Right ventricle myocardium superior (tissue), 1 donor: ENCODE measurements around the gene TREX2. TPM values are rescaled to one million over a fixed set of nuclear protein-coding genes. Genes with fewer than 3 reads are reported as not detected.

ENCODE experiments used
- ATAC-seq: fragments of 200-7000 bp; cut with Tn5 transposase; one replicate; pipeline ENCODE4 v1.9.1; 2020; ENCODE audit warnings: mild to moderate bottlenecking; ENCODE audit not compliant: poor library complexity
- DNase-seq: peaks from one replicate; pipeline ENCODE4 v3.0.0-alpha.2; 2020
- intact Hi-C: fragments of 100-400 bp; cut with DNase I; formaldehyde crosslinking; loops from one replicate; pipeline ENCODE4 v1.11.2; 2022
- total RNA-seq: library from RNA; stranded (reverse); fragmentation: NEBNext Ultra II Directional; extraction: Animal tissue kit (Norgen Biotek cat#: 25700); gene quantifications from one replicate; pipeline ENCODE4 v1.2.1, GENCODE V29; 2021
- donor health status: DM: no; HTN: yes; CAD: no; lungs with severe emphysema.

TREX2 gene
- total RNA-seq, 1 donor from 2014 or later: 0.19 TPM

DNA sequence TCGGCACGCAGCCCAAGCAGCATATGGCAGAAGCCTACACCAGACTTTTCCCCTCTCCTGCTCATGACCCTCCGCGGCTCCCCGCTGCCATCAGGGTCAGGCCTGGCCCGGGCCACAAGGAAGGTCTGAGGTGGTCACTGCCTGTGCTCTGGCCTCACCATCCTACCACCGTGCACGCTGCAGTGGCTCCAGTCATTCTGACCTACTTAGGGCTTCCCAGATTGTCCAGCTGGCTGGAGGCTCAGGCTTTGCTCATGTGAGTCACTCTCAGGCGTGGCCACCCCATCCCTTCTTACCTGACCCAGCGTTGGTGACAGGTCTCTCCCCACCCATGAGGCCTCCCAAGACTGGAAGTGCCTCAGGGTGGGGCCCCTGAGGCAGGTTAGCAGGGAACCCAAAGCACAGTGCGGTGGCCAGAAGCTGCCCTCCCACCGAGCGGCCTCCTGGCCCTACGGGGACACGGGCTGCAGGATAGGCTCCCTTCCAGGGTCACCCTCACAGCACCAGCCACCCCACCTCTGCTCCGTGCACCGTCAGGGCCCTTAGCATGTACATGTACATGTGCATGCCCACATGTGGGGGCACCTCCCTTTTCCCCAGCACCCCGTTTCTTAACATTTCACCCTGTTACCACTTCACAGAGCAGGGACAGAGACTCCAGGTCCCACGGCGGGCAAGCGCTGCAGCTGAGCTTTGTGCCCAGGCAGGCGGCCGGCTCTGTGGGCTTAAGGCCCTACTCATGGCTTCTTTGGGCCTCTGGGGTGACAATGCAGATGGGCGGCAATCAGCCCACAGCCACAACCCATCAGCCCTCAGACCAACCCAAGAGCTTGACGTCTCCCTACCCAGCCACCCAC is 2.2 kb downstream of the TREX2 start:
- ATAC-seq: no peak
- intact Hi-C loops: no loop called here
- no peak for DNase-seq

DNA sequence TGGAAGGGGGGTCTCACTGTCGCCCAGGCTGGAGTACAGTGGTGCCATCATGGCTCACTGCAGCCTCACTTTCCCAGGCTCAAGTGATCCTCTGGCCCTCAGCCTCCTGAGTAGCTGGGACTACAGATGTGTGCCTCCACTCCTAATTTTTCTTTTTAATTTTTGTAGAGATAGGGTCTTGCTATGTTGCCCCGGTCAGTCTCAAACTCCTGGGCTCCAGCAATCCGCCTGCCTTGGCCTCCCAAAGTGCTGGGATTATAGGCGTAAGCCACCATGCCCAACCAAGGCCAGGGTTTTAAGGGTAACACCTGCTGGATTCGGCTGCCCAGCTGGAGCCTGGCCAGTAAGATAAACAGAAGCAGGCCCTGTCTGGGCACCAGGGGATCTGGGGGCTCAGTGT is 3.4 kb downstream of the TREX2 start:
- DNase-seq: no peak
- intact Hi-C loops: no loop called here
- ATAC-seq: no peak

DNA sequence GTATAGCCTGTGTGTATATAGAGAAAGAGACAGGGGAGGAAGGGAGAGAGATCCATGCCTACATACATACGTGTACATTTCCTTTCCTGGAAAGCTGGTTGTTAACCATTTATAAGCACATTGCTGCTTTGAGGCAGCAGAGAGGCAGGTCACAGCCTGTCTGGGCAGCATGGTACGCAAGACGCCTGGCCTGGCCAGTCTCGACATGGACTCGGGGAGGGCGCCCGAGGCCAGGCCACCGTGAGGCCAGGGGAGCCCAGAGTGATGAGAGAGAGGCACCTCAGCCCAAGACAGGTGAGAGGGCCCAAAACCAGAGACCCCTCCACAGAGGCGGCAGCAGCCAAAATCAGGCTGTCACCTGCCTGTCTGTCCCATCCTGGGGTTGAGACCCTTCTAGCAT is 3.9 kb downstream of the TREX2 start:
- ATAC-seq (no peak), DNase-seq (no peak)
- intact Hi-C loops: no loop called here

DNA sequence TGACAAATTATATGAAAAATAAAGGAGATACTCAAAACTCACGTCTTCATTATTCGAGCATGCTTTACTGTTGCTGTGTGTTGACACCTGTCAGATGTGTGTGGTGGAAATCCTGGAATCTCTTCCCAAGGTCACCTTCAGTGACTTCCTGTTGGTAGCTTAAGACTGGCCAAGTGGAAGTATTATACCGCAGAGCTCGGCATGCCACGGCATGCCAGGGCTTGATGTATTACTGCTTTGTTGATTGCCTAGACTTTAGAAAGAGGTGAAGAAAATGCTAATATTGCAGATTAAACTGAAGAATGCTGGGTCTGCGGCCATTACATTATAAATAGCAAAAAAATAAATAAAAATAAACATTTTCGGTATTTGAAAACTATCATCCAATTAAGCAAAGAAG is 4.6 kb downstream of the TREX2 start:
- intact Hi-C loops: no loop called here
- ATAC-seq (no peak), DNase-seq (no peak)

DNA sequence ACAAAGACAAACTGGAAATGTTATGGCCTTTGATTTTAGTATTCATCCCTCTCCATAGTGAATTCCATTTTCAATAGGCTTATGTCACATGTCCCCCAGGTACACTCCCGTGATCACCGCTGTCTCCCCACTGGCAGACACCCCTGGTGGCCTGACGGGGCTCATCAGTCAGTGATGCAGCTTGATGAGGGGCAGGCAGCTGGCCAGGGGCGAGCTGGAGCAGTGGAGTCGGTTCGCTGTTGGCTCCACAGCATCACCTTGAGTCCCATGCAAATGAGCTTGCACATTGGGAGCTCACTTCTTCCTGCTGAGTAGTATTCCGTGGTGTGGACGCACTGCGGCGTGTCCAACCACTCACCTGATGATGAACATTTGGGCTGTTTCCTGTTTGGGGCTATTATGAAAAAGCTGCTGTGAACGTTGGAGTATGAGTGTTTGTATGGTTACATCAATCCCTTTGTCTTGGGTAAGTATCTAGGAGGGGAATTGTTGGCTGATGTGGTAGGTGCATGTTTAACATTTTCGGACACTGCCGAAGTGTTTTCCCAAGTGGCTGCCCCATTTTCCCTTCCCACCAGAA is 5.2 kb downstream of the TREX2 start:
- no peak for ATAC-seq
- intact Hi-C loops: no loop called here
- DNase-seq: no peak

DNA sequence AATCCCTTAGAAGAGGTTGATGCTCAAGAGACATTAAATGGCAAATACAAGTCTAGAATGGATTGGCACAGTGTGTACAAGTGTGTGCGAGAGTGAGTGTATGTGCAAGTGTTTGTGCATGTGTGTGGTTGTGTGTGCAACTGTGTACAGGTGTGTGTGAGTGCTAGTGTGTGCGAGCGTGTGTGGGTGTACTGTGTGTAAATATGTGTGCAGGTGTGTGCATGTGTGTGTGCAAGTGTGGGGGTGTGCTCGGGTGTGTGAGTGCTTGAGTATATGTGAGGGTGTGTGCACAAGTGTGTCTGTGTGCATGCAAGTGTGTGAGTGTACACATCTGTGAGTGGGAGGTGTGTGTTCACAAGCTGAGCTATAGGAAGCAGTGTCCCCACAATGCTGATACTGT is 5.9 kb downstream of the TREX2 start:
- no peak for ATAC-seq
- intact Hi-C loops: no loop called here
- no peak for DNase-seq

DNA sequence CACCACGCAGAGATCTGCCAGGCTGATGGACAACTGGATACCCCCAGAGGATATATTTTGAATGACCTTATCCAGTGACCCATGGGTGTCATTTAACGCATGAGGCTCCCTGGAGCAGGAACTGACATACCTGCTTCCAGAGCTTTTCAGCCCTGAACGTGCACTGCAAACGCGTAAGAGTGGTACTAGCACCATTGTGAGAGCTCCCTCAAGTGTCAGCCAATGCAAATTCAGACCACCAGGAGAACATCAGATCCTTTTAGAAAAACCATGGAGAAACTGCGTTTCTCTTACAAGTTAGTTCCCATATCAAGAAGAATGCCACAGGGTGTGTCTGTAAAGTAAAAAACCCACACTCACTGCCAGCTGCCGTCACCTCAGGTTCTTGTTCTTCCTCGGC is 7.3 kb downstream of the TREX2 start:
- ATAC-seq (no peak), DNase-seq (no peak)
- intact Hi-C loops: no loop called here

DNA sequence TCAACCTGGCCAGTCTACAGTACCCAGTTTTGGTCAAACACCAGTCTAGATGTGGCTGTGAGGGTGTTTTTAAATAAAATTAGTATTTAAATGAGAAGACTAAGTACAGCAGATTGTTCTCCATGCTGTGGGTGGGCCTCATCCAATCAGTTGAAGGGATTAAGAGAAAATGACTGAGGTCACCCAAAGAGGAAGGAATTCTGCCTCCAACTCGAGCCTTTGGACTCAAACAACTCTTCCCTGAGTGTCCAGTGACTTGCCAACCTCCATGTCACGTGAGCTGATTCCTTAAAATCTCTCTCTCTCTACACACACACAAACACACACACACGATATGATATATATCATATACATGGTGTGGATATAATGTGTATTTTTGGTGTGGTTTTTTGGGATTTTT is 10.0 kb downstream of the TREX2 start:
- intact Hi-C loops: no loop called here
- DNase-seq (no peak), ATAC-seq (no peak)

DNA sequence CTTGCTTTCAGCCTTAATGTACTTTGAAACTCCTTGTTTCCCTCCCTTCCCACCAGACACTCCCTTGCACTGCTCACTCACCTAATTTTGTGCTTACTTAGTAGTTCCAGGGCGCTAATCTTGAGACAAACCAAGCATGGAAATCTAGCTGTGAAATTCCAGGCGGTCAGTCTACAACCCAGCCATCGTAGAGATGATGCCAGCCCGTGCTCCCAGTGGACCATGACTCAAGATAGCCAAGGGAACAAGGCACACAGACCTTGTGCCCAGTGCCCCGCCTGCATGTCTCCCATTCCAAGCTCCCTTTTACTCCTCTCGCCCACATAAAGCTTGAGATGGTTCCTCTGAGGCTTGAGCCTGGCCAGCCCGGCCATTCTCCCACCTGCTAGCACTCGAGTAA is 11.1 kb downstream of the TREX2 start:
- intact Hi-C loops: no loop called here
- DNase-seq: no peak

DNA sequence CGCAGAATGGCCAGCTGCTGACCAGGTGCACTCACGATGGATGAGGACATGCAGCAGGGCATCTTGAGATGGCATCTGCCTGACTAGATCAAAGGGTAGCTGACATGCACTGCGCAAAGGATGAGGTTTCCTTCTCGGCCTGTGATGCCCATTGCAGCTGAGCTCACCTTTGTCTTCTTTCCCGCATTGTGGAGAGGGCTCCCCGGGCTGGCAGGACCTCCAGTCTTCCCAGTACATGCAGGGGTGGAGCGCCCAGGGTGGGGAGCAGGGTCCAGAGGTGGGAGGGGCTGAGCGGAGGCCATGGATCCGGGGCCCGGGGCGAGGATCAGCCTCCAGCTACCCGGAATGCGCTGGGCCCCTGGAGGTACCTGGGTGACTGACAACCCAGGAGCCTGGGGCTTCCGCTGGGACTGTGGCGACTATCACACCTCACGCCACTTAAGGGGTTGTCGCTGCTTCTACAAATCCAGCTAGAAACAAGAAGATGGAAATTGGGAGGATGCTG is 12.0 kb downstream of the TREX2 start:
- ATAC-seq (no peak), DNase-seq (no peak)
- intact Hi-C loops: no loop called here

More for the DNA sequence above, 11.1 kb downstream of the TREX2 start:
- ATAC-seq: no peak

DNA sequence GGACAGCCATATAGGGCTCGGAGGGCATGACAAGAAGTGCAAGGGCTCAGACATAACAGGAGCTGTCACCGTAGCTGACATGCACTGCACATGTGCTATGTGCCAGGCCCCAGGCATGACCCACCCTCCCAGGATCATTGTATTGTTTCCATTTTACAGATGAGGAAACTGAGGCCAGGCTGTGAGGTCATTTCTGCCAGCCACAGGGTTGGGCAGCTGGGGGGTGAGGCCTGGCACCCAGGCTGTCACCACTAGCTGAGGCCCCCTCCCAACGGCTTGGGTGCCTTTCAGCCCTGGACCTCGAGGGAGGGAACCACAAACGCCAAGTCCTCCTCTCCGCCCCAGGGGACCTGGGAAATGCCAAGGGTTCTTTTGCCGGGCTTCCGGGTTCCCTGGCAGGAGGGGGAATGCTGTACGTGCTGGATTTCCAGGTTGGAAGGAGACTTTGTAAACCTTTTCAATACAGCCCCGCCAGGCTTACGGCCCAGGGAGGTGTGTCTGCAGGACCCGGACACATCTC is 12.6 kb downstream of the TREX2 start:
- no peak for DNase-seq
- intact Hi-C loops: no loop called here
- ATAC-seq: no peak

DNA sequence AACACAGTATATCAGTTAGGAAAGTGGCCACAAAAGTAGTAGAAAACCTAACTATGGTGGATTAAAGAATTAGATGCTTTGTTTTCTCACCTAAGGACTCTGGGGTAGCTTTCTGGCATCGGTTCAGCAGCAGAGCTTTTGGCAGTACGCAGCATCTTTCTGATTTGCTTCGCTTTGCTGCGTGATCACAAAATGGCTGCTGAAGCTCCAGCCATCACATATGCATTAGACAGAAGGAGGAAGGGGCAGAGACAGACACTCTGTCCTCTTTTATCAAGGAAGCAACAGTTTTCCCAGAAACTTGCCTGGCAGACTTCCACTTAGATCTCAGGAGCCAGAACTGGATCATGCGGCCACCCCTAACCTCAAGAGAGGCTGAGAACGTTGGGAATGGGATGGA is 15.1 kb downstream of the TREX2 start:
- DNase-seq (no peak), ATAC-seq (no peak)
- intact Hi-C loops: no loop called here

DNA sequence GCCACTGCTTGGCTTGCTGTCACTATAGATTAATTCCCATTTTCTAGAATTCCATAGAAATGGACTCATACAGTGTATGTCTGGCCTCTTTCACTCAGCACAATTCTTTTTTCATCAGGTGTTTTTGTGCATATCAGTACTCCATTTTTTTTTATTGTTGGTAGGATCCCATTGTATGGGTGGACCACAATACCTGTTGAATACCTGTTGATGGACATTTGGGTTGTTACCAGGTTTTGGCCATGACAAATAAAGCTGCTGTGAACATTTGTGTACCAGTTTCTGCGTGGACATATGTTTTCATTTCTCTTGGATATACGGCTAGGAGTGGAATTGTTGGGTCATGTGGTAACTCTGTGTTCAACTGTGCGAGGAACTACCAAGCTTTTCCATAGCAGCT is 19.7 kb downstream of the TREX2 start:
- DNase-seq (no peak), ATAC-seq (no peak)
- intact Hi-C loops: no loop called here

DNA sequence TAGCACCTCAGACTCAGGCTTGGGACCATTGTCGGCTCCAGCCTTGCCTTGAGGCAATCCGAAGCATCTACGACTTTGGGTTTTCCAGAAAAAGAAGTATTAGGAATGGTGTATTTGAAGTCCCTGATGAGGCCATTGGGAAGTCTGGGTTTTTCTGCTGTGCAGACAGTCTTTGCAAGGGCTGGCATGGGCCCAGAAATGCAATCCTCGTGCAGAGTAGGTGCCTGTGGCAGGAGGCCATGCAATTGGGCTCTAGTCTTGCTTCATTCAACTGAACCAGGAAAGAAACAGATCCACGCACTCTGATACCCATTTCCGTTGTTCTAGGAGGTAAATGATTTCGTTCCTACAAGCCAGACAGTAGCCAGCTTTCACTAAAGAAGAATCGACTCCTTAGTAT is 22.2 kb downstream of the TREX2 start:
- peak; percentile 66 for DNase-seq
- intact Hi-C loops: no loop called here
- peak; percentile 71 for ATAC-seq

DNA sequence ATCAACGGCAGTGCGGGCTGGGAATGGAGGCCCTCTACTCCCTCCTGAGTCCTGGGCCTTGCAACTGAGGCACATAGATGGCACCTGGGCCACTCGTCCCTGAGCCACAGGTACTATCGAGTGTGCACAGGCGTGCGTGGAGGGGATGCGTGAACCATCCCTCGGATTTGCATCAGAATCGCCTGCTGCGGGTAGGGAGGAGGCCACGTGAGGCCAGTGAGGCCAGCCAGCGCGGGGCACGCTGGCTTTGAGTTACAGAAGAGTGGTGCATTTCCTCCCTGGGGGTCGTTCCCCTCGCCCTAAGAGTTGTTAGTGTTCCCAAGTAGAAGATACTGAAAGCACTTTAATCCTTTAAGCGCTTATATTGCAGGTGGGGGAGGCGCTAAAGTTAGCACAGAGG is 24.0 kb downstream of the TREX2 start:
- intact Hi-C loops: no loop called here
- no peak for ATAC-seq

DNA sequence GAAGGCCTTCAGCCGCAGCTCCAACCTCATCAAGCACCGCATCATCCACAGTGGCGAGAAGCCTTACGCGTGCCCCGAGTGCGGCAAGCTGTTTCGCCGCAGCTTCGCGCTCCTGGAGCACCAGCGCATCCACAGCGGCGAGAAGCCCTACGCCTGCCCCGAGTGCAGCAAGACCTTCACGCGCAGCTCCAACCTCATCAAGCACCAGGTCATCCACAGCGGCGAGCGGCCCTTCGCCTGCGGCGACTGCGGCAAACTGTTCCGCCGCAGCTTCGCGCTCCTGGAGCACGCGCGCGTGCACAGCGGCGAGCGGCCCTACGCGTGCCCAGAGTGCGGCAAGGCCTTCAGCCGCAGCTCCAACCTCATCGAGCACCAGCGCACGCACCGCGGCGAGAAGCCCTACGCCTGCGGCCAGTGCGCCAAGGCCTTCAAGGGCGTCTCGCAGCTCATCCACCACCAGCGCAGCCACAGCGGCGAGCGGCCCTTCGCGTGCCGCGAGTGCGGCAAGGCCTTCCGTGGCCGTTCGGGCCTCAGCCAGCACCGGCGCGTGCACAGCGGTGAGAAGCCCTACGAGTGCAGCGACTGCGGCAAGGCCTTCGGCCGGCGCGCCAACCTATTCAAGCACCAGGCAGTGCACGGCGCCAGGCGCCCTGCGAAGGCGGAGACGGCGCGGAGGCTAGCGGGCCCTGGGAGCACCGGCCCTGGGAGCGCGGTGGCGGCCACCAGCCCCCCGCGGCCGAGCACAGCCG is 24.8 kb downstream of the TREX2 start:
- intact Hi-C loops: no loop called here
- ATAC-seq: no peak
- no peak for DNase-seq

More for the DNA sequence above, 24.0 kb downstream of the TREX2 start:
- DNase-seq: no peak

DNA sequence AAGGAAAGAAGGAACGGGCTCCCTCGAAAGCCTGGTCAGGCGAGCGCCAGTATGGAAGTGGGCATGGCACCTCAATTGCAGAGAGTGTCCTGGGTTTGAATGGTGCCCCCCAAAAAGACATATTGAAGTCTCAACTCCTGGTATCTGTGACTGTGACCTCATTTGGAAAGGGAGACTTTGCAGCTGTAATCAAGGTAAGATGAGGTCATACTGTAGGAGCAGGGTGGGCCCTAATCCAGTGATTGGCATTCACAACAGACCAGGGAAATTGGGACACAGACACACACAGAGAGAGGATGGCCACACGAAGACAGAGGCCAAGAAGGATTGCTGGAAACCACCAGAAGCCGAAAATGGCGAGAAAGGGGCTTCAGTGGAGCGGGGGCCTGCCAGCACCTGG is 28.2 kb downstream of the TREX2 start:
- DNase-seq (no peak), ATAC-seq (no peak)
- intact Hi-C loops: no loop called here

DNA sequence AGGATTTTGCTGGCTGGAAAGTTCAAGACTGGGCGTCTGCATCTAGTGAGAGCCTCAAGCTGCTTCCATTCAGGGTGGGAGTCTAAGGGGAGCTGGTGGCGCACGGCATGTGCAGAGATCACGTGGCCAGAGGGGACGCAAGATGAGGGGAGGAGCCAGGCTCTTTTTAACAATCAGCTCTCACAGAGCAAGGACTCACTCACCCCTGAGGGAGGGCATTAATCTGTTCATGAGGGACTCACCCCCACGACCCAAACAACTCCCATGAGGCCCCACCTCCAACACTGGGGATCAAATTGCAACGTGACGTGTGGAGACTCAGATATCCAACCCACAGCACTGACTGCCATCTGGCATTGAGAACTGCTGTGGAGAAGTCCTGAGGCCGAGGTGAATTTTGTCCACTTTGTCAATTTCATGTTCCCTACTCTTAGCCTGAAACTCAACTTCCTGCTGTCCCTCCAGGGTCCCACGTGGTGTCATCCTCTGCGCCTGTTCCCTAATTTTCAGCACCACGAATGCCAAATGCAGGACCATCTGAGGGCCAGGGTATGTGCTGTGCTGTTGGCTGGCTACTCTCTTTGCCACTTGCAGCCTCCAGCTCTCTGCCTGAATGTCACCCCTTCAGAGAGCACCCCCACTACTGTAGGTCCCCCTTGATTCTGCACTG is 28.9 kb downstream of the TREX2 start:
- DNase-seq: no peak
- intact Hi-C loops: no loop called here
- ATAC-seq: peak; percentile 13
